ENCODE results near the gene RNF152.
A peak's percentile ranks its signal among the peaks of the same experiment; 100 is the strongest.

The RNF152 gene

GRCh38 chr18:61893971-61894750 is 1.4 kb upstream of the RNF152 start:
- DNase-seq: peak; percentile 81

GRCh38 chr18:61893309-61893970 is 633 bp upstream of the RNF152 start:
- peak; percentile 73 for DNase-seq

GRCh38 chr18:61891894-61892293 is 913 bp downstream of the RNF152 start:
- DNase-seq: no peak

- DNase-seq: no peak
Observed at GRCh38 chr18:61891271-61891670, 1.5 kb downstream of the RNF152 start.

GRCh38 chr18:61890344-61890743 is 2.5 kb downstream of the RNF152 start:
- no peak for DNase-seq

GRCh38 chr18:61889541-61889940 is 3.3 kb downstream of the RNF152 start:
- peak; percentile 10 for DNase-seq

- DNase-seq: no peak
Observed at GRCh38 chr18:61888622-61889021, 4.2 kb downstream of the RNF152 start.

GRCh38 chr18:61887838-61888237 is 5.0 kb downstream of the RNF152 start:
- no peak for DNase-seq

- DNase-seq: no peak
Observed at GRCh38 chr18:61883547-61883946, 9.3 kb downstream of the RNF152 start.

- no peak for DNase-seq
Observed at GRCh38 chr18:61882296-61883004, 10.4 kb downstream of the RNF152 start.

- no peak for DNase-seq
Observed at GRCh38 chr18:61876899-61877298, 15.9 kb downstream of the RNF152 start.

GRCh38 chr18:61870151-61870550 is 22.7 kb downstream of the RNF152 start:
- peak; percentile 10 for DNase-seq

GRCh38 chr18:61869636-61870035 is 23.2 kb downstream of the RNF152 start:
- no peak for DNase-seq

- DNase-seq: no peak
Observed at GRCh38 chr18:61865466-61866175, 27.2 kb downstream of the RNF152 start.

GRCh38 chr18:61861372-61861771 is 31.4 kb downstream of the RNF152 start:
- DNase-seq: no peak

- DNase-seq: no peak
Observed at GRCh38 chr18:61860302-61860701, 32.5 kb downstream of the RNF152 start.

GRCh38 chr18:61859113-61859512 is 33.7 kb downstream of the RNF152 start:
- DNase-seq: no peak

- no peak for DNase-seq
Observed at GRCh38 chr18:61856678-61857077, 36.1 kb downstream of the RNF152 start.

GRCh38 chr18:61855449-61856378 is 37.1 kb downstream of the RNF152 start:
- DNase-seq: no peak

- no peak for DNase-seq
Observed at GRCh38 chr18:61854578-61855448, 38.0 kb downstream of the RNF152 start.

GRCh38 chr18:61853855-61854254 is 39.0 kb downstream of the RNF152 start:
- DNase-seq: no peak
